Activated T-cell treated with anti-CD3 and anti-CD28 coated beads for 1 hour (primary cell): ENCODE measurements around the gene CEP78.
"Not testable (repeated sequence)": the region's sequence is repeated elsewhere in the genome, so short reads cannot be mapped to it uniquely, and the experiment has no call there.

Source experiments
- DNase-seq: peaks from one replicate; pipeline ENCODE4 v3.0.0-alpha.2; 2020; ENCODE audit warnings: low read depth

Gene CEP78

DNA sequence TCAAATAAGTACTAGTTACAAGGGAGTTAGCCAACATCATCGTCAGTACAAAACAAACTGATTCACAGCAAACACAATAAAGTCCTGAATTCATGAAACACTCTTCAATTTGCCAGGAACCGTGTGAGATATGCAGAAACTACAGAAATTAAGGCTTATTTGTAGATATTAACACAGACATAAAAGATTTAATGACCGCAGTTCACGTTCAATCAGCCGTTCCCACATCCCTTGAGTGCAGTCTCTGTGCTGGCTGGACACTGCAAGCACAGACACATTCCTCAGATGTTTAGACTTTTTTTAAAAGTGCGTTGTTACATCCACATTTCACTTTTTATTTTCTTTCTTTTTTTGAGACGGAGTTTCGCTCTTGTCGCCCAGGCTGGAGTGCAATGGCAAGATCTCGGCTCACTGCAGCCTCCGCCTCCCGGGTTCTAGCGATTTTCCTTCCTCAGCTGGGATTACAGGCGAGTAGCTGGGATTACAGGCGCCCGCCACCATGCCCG lies 566 bp upstream of the CEP78 start:
- no peak for DNase-seq

GRCh38 chr9:78236551-78236910 lies 656 bp downstream of the CEP78 start:
- no peak for DNase-seq

DNA sequence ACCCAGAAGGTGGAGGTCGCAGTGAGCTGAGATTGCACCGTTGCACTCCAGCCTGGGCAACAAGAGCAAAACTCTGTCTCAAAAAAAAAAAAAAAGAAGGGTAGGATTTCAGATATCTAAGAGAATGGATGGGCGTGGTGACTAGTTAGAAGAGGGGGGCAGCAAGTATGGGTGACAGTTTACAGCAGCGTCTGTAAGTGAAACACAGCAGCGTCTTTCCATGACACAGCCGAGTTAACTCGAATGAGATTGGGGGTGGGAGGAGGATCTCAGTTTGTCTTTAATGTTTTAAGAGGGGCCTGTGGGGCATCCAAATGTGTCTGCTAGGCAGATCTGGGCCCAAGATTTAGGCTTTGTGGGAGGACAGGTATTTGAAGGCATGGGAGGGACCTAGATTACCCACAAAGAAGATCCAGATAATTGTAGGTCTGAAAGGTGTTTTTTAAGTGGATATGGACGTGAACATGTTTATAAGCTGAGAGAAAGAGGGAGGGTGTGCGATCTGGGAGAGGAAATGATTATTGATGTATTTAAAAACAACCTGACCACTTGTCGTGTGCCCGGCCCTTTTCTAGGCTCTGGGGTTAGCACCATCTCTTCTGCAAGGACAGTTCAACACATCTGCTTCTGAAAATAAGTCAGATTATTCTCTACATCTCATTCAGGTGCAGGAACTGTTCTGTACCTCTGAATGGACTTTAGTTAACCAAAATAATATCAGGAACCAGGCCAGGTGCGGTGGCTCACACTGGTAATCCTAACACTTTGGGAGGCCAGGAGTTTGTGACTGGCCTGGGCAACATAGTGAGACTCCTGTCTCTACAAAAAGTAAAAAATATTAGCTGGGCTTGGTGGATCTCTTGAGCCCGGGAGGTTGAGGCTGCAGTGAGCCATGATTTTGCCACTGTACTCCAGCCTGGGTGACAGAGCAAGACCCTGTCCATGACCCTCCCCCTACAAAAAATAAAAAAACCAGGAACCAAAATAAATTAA lies 2.5 kb downstream of the CEP78 start:
- DNase-seq = no peak

DNA sequence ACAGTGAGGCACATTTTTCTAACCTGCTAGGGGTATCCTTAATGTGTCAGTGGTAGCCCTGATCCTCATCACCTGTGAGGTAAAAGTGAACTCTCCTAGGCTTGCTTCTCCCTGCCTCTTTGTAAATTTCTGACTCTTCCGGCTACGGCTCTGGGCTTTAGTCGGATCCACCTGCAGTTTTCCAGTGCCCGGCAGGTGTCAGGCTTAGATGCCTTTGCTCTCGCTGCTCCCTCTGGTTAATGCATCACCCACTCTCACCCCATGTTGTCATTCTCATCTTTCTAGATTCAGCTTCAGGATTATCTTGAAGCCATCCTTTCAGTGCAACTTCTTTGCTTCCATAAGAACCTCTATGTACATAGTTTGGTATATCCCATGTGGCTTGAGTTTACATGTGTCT lies 3.6 kb downstream of the CEP78 start:
- DNase-seq = no peak

- no peak for DNase-seq
These were observed 6.2 kb downstream of the CEP78 start for GRCh38 chr9:78242041-78242440.

DNA sequence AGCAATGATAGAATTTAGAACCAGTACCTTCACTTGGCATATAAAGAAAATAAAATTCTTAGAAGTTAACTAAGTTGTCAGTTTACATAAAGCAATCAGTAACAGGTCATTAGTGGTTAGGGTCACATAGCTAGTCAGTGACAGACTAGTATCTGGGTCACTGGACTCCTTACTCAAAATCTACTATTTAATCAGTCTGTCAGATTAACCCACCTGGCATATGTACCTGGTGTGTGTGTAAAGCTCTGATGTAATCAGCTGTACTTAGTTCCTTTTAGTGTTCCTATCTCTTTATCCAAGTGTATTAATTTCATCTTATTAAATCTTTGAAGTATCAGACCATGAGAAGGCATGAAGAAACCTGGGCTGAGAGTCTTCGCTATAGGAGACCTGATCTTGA lies 7.3 kb downstream of the CEP78 start:
- DNase-seq = no peak

GRCh38 chr9:78245401-78245800 lies 9.5 kb downstream of the CEP78 start:
- no peak for DNase-seq

GRCh38 chr9:78248635-78249034 lies 12.8 kb downstream of the CEP78 start:
- no peak for DNase-seq

GRCh38 chr9:78249542-78249941 lies 13.7 kb downstream of the CEP78 start:
- DNase-seq = no peak

DNA sequence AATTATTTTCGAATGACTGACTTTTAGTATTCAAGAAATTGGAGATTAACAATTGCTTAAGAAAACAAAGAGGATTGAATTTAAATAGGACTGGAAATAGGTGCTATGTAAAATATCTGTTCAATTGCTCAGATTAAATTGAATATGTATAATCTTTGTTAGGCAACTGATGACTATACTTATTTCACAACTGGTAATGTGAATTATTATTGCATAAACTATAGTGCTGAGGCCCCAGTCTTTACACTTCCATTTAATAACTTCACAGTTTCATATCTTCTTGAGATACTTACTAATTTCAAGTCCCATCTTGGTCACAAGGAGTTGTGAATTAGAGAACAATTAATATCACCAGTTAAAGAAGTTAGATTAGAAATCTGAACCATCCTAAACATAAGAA lies 16.7 kb downstream of the CEP78 start:
- no peak for DNase-seq

DNA sequence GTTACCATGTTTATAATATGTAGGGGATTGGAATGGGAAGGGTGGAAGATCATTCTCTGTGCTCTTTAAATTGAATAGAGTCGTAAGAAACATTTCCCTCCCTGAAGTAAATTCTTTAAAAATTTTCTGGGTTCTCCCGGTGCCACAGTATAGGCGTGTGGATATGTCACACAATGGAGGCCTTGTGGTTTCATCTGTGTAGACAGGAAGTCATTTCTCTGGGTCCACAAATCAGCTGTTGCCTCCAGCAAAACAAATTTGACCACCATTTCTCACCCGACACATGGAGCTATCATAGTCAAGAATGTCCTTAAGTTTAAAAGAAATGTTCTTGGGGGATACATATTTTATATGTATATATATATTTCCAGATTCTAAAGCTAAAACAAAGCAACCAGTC lies 17.4 kb downstream of the CEP78 start:
- DNase-seq = no peak

- no peak for DNase-seq
These were observed 25.6 kb downstream of the CEP78 start for GRCh38 chr9:78261403-78262001.

DNA sequence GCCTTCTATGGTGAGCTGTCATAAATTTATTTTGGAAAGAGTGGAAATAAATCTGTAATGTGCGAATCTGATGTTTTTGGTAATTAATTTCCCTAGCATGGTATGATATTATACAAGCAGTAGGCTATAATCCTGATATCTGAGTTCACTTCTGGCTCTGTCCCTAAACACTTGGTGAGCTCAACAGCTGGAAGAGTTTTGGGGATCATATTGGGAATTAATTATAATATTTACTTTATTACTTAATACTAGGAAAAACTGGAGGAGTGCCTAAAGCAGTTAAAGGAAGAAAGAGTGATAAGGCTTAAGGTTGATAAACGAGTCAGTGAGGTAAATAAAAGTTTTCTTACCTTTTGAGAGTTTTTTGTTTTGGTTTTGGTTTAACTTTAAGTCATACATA lies 26.8 kb downstream of the CEP78 start:
- DNase-seq = no peak

- no peak for DNase-seq
These were observed 32.0 kb downstream of the CEP78 start for GRCh38 chr9:78267889-78268288.

DNA sequence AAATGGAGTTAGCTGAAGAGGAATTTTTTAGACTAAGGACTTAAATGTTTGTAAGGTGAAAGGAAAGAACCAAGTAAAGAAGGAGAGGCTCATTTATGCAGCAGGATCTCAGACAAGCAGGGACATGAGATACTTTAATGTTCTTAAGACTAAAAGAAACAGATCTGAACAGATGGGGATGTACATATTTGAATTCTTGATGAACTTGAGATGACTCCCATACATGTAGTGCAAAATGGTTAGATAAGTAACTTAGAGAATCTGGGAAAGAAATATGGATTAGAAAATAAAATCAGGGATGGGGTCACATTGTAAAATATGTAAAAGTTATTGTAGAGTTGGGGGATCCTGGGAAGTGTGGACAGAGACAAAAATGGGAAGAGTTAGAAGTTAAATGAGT lies 33.9 kb downstream of the CEP78 start:
- DNase-seq = no peak

GRCh38 chr9:78272307-78272706 lies 36.4 kb downstream of the CEP78 start:
- DNase-seq = no peak

DNA sequence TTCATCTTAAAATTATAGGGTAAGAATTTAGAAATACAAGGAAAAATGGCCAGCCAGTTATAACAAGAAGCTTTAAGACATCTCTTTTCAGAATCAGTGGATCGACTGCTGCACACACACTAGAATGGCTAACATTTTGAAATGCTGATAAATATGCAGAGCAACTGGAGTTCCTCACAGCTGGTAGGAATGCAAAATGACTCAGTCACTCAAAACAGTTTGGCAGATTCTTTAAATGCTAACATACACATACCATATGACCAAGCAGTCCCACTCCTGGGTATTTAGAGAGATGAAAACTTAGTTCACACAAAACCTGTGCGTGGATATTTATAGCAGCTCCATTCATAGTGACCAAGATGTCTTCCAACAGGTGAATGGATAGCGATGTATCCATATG lies 37.9 kb downstream of the CEP78 start:
- no peak for DNase-seq

DNA sequence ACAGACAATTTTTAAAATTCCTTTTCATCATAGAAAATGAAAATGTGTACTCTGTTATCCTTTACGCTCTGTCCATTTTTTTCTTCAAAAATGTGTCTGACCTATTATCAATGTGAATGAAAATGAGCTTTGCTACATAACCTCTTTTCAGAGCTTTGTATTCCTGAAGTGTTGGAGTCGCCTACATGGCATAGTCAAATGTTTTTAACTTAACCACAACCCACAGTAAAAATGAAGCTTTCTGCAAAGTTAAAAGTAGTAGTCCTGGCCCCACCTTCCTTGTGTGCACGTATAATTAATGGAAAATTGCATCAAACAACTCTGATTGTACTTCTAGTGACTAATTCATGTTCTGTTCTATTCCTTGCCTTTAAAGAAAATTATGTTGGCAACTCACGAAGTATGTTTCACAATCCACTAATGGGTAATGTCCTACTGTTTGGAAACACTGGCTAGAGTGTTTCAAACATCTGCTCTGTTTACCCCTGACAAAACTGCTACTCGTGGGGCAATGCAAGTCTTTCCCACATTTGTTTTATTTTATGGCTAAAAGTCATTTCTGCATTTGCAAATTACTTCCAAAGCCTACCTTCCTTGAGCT lies 42.4 kb downstream of the CEP78 start:
- no peak for DNase-seq

GRCh38 chr9:78278801-78279200 lies 42.9 kb downstream of the CEP78 start:
- DNase-seq = no peak

- no peak for DNase-seq
These were observed 45.2 kb downstream of the CEP78 start for GRCh38 chr9:78280982-78281668.

GRCh38 chr9:78284181-78284580 lies 48.3 kb downstream of the CEP78 start:
- DNase-seq = not testable (repeated sequence)

DNA sequence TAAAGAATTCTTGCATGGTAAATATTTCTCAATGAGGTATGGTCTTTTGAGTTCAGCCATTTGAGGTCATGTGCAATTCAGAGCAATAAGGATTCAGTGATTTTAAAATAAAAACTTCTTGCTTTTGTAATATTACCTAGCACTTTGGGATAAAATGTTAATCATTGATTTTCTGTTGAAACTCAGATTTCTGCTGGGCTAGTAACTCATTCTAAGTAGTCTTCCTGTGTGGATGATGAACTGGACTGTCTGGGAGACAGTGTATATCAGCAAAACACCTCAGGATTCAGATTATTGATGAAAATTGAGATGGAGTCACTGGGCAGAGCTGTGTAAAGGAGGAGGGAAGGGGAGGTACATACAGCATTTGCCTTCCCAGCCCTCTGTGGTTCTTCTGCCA lies 50.2 kb downstream of the CEP78 start:
- no peak for DNase-seq
